HG02798 (cell line): ENCODE data around the gene GAL3ST1.
"Not testable (repeated sequence)": the region's sequence is repeated elsewhere in the genome, so short reads cannot be mapped to it uniquely, and the experiment has no call there.

Source experiments
- ATAC-seq: cut with Tn5 transposase; IDR thresholded peaks from one replicate; pipeline ENCODE4 v1.9.1; 2021; ENCODE audit warnings: mild to moderate bottlenecking; ENCODE audit not compliant: unreplicated experiment, poor library complexity

GAL3ST1 gene

DNA sequence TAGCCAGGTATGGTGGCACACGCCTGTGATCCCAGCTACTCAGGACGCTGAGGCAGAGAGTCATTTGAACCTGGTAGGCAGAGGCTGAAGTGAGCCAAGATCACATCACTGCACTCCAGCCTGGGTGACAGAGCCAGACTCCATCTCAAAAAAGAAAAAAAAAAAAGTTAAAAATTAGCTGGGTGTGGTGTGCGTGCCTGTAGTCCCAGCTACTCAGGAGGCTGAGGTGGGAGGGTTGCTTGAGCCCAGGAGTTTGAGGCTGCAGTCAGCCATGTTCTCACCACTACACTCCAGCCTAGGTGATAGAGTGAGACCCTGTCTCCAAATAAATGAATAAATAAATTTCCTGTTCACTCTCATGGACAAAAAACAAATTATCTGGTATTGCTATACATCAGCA, 33.0 kb downstream of the GAL3ST1 start:
- ATAC-seq, result not testable (repeated sequence)

DNA sequence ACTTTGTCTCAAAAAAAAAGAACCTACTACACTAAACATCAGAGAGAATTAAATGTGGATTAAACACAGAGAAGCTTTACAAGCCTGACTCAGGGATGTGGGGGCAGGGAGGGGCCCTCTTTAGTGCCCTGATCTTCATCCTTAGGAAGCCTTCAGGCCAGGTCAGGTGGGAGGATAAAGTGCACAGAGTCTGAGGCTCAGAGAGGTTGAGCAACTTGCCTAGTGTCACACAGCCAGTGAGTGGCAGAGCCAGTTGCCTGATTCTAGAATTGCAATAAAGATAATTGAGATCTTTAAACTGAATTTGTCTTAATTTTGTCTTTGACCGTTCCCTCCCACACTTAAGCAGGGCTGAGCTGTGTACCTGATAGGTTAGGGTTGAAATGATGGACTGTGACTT, 35.1 kb downstream of the GAL3ST1 start:
- ATAC-seq, result no peak

DNA sequence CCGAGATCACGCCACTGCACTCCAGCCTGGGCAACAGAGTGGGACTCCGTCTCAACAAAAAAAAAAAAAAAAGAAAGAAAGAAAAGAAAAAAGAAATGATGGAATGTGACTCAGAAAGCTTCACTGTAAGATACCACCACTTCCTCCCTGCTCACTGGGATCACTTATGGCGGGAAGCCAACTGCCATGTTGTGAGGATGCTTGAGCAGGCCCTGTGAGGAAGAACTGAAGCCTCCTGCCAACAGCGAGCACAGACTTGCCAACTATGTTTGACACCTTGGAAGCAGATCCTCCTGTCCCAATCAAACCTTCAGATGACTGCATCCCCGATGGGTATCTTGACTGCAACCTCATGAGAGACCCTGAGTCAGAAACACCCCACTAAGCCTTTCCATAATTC, 36.2 kb downstream of the GAL3ST1 start:
- no peak for ATAC-seq

DNA sequence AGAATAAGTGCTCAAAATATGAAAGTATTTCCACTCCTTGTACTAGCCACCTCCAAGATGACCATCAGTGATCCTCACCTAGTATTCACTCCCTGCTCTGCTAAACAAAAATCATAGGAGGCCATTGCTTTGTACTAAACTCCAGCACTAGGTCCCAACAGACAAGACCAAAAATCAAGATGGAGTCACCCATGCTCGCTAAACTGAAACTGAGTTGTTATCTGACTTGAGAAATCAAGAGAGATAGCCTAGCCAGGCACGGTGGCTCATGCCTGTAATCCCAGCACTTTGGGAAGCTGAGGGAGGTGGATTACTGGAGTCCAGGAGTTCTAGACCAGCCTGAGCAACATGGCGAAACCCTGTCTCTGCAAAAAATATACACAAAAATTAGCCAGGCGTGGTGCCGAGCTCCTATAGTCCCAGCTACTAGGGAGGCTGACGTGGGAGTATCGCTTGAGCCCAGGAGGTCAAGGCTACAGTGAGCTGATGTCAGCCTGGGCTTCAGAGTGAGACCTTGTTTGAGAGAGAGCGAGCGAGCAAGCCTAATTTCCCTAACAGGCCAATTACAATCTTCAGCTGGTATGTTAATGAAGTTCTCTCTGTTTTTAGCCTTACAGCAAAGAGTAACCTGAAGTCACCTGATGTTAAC, 37.3 kb downstream of the GAL3ST1 start:
- ATAC-seq, result no peak

DNA sequence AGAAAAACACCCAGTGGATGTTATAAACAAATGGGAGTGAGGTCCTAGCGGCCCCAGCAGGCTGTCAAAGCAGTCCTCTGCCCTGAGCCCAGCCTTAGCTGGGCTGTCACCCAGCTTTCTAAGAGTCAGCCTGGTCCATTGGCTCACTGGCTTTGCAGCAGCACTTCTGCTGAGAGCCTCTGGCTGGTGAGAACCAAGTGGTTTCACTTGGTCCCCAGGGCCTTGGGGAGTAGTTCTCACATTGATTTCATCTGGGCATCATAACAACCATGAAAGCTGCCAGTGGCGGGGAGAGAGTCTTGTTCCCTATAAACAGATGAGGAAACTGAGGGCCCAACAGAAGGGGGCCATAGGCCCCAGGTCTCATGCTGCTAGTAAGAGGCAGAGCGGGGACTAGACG, 39.3 kb downstream of the GAL3ST1 start:
- ATAC-seq, result no peak

DNA sequence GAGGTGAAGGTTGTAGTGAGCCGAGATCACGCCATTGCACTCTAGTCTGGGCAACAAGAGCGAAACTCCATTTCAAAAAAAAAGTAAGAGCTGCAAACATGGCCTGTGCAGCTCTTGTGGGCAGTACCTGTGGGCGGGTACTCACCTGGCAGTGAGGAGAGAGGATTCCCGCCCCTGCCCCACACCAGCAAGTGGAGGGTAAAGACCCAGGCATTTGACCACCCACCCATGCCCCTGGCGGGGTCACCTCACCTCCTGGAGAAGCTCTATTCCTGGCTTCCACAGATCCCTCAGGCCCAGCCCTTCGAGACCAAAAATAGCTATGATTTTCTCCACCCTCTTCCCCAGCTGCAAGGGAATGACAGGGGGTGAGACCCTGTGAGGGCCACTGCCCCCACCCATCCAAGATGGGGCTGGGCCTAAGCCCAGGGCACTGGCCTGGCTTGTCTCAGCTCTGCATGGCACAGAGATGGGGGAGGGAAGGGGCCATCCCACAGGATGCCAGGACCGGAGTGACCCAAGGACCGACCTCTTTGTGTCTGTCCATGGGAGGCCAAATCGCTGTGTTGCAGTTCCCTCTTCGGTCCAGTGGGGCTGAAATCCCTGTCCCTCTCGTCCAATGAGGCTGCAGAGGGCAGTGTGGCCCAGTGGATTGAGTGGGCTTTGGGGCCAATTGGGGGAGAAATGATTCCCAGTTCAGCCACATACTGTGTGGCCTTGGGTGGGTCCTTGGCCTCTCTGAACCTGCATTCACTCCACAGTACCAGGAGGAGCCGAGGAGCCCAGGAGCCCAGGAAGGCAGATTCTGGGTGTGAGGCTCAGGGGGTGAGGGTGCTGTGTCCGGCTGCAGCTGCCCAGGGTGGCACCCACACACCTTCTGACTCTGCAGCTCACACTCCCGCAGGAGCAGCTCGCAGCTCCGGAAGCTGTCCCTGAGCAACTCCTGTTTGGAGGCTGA, 42.5 kb downstream of the GAL3ST1 start:
- no peak for ATAC-seq

DNA sequence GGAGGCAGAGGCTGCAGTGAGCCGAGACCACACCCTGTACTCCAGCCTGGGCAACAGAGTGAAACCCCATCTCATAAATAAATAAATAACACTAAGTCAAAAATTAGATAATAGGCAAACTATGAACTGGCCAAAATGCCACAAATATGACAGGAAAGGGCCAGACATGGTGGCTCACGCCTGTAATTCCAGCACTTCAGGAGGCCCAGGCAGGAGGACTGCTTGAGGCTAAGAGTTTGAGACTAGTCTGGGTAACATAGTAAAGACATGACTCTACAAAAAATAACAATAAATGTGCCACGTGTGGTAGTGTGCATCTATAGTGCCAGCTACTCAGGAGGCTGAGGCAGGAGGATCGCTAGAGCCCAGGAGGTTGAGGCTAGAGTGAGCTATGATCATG, 47.8 kb downstream of the GAL3ST1 start:
- no peak for ATAC-seq

DNA sequence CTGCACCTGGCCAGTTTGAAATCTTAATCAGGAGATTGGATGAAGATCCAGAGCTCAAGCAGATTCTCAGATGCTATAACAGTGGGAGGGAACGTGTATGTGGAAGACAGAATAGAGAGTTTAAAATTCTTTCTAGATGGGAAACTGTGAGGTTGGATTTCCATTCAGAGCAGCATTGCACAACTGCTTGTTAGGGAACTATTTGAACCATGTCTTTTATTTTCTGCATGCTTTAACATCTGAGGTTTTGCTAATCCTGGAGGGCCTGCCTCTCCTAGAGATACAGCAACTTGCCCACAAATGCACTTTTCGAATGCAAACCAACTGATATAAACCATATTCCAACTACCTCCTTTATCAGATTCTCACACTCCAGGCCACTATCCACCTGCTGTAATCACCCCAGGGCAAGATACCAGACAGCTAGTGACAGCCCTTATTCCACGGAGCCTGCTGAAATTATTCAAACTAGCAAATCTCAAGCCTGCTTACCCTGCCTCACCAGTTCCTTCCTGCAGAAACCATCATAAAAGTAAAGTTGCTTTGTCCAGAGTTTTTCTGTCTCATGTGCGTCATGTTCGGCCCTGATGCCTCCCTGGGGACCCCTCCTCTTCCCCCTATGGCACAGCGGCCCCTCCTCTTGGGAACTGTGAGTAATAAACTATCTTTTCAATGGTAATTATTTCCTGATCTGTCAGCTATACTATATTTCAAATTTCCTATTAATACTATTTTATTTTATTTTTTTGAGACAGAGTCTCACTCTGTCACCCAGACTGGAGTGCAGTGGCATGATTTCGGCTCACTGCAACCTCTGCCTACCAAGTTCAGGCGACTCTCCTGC, 50.6 kb downstream of the GAL3ST1 start:
- no peak for ATAC-seq

DNA sequence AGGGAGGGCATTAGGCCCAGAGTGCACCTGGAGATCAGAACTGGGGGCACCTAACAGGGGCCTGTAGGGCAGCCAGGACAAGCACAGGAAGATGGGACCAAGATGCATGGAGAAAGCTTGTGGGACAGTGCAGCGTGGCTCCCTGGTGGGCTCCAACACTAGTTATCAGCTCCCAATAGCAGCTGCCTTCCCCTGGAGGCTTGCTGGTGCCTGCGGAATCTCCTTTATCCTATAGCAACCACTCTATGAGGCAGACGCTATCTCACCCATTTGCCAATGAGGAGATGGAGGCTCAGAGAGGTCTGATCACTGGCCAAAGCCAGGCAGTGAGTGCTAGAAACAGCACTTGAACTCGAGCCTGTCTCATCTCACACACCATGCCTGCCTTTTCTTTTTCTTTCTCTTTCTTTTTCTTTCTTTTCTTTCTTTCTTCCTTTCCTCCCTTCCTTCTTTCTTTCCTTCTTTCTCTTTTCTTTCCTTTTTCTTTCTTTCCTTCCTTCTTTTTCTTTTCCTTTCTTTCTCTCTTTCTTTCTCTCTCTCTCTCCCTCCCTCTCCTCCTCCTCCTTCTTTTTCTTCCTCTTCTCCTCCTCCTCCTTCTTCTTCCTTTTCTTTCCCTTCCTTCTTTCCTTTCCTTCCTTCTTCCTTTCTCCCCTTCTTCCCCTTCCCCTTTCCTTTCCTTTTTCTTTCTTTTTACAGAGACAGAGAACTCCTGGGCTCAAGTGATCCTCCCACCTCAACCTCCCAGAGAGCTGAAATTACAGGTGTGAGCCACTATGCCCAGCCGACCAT, 52.9 kb downstream of the GAL3ST1 start:
- no peak for ATAC-seq

DNA sequence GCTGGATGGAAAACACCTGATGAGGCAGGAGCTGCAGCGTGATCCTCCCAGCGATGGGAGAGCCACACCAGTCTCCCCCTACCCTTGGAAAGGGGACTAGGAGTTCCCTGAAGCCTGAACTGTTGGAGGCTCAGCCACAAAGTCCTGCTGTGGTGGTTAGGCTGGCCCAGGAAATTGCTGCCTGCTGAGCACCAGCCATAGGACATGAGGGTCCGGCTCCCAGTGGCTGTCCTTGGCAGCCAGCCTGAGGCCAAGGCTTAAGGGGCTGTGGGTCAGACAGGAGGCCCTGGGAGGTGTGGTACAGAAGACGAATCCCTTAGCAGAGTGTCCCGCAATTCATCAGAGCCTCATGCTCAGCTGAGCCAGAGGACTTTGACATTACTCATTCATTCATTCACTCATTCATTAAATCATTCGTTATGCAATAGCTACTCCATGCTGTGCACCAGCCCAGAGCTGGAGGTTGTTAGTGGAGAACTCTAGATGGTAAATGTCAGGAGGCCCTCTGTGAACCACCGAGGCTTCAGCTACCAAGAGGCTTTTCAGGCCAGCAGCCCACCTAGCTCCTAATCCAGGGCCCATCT, 54.5 kb downstream of the GAL3ST1 start:
- ATAC-seq, result no peak

DNA sequence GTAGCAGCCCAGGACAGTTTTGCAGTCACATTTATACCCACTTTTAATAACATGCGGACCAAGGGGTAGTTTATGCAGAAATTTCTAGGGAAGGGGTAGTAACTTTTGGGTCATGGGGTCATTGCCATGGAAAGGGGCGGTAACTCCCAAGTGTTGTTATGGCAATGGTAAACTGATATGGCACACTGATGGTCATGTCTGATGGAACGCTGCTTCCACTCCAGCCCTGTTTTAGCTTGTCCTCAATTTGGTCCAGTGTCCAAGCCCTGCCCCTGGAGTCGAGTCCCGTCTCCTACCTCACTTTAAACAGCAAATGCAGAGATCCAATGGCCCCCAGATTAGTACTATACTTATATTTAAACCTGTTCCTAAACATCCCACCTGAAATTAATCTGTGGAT, 57.7 kb downstream of the GAL3ST1 start:
- no peak for ATAC-seq

DNA sequence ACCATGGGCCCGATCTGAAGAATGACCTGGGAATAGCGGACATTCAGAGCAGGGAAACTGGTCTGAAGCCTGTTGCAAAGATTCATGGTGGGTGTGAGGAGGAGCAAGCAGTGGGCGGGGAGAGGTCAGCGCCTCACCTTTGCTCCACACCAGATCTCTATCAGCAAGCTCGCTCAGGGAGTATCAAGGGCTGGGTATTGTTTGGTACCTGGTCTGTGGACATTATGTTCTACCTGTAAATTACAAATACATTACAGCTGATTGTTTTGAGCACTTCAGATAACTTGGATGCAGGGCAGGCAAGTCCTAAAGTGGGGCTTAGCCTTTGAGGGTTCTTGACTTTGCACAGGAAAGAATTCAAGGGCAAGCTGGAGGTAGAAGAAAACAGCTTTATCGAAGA, 58.2 kb downstream of the GAL3ST1 start:
- ATAC-seq, result no peak

DNA sequence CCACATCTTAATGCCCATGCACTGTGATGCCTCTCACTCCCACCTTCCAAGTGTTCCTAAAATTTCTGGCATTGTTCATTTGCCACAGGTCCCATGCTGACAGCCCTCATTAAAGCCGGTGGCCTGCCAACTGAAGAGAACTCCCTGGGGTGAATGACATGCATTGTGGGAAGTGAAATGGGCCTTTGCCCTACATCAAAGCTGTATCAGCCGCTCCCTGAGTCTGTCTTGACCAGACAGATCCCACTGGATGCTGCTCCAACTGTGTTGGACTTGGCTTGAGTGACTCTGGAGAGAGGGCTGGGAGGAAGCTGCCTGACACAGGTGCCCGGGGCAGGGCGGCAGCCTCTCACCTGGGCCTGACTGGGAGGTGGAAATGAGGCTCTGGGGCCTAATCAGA, 60.2 kb downstream of the GAL3ST1 start:
- no peak for ATAC-seq

DNA sequence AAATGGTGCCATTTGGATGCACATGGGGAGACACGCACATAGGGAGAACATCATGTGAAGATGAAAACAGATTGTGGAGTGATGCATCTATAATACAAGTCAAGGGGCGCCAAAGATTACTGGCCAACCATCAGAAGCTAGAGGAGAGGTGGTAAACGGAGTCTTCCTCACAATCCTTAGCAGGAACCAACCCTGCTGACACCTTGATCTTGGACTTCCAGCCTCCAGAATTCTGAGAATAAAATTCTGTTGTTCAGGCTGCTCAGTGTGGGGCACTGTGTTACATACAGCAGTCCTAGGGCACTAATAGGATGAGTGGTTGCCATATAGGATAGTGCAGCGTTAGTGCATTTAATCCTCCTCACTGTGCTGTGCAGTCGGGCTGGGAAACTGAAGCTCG, 61.0 kb downstream of the GAL3ST1 start:
- no peak for ATAC-seq

DNA sequence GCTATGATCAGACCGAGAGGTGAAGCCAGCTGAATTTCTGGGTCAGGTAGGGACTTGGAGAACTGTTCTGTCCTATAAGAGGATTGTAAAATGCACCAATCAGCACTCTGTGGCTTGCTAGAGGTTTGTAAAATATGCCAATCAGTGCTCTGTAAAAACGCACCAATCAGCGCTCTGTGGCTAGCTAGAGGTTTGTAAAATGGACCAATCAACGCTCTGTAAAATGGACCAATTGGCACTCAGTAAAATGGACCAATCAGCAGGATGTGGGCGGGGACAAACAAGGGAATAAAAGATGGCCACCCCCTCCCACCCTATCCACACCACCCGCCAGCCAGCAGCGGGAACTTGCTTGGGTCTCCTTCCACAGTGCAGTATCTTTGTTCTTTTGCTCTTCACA, 62.6 kb downstream of the GAL3ST1 start:
- no peak for ATAC-seq

DNA sequence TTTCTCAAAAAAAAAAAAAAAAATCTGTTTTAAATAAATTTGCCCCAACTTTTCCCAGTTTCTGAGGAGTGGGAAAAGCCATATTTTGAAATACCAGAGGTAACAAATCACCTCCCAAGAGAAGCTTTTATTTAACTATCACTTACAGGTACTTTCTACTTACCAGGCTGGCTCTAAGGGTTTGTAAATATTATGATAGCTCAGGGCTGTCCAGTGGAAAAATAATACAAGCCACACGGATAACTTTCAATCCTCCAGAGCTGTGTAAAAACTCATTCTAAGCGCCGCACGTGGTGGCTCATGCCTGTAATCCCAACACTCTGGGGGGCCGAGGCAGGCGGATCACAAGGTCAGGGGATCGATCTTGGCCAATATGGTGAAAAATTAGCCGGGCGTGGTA, 63.4 kb downstream of the GAL3ST1 start:
- ATAC-seq, result no peak

DNA sequence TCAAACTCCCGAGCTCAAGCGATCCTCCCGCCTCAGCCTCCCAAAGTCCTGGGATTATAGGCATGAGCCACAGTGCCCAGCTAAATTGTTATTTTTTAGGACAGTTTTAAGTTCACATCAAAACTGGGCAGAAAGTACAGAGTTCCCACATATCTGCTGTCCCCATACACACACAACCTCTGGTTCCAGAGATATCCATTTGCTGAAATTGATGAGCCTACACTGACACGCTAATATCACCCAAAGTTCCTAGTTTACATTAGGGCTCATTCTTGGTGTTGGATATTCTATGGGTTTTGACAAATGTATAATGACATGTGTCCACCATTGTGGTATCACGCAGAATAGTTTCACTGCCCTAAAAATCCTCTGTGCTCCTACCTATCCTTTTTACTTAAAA, 66.2 kb downstream of the GAL3ST1 start:
- no peak for ATAC-seq

DNA sequence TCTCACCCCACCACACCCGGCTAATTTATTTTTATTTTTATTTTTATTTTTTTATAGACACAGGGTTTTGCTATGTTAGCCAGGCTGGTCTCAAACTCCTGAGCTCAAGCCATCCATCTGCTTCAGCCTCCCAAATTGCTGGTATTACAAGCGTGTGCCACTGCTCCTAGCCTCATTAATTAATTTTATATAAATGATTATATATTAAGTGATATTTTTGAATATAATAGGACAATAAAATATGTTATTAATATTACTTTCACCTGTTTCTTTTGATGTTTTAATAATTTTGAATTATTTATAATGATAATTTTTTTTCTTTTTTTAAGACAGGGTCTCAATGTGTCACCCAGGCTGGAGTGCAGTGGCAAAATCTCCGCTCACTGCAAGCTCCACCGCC, 66.8 kb downstream of the GAL3ST1 start:
- no peak for ATAC-seq

DNA sequence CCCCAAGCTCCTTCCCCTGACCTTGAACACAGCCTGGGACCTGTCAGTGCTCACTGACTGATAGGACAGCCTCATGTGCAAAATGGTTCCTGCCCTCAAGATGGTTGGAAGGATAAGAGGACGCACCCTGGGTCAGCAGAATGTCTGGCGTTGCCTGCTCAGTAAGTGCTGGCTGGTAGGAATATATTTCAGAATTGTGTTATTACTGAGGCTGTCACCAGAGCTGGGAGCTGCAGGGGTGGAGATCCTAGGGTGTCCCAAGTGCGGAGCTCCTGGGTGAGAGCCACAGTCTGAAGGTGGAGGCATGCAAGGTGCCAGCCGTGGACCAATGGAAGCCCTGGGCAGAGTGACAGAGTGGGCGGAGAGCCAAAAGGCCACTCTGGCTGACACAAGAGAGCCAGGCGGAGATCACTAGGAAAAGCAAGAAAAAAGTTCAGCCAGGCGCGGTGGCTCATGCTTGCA, 67.9 kb downstream of the GAL3ST1 start:
- no peak for ATAC-seq
